ENCODE results near the gene LHB.

DNA sequence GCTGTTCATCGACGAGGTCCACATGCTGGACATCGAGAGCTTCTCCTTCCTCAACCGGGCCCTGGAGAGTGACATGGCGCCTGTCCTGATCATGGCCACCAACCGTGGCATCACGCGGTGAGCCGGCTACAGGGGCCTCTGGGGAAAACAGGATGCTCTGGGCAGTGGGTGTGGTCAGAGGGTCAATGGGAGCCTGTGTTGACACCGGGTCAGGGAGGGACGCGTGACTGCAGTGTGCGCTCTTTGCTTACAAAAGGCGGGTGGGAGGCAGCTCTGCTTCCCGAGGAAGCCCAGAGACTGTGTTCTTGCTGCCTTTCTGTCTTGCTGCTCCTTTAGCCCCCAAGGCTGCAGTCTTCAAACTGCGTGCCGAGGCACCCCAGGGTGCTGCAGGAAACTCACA lies 5.7 kb downstream of the LHB start:
- TF ChIP-seq, protein P1, sequence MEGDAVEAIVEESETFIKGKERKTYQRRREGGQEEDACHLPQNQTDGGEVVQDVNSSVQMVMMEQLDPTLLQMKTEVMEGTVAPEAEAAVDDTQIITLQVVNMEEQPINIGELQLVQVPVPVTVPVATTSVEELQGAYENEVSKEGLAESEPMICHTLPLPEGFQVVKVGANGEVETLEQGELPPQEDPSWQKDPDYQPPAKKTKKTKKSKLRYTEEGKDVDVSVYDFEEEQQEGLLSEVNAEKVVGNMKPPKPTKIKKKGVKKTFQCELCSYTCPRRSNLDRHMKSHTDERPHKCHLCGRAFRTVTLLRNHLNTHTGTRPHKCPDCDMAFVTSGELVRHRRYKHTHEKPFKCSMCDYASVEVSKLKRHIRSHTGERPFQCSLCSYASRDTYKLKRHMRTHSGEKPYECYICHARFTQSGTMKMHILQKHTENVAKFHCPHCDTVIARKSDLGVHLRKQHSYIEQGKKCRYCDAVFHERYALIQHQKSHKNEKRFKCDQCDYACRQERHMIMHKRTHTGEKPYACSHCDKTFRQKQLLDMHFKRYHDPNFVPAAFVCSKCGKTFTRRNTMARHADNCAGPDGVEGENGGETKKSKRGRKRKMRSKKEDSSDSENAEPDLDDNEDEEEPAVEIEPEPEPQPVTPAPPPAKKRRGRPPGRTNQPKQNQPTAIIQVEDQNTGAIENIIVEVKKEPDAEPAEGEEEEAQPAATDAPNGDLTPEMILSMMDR (IDR thresholded peaks at IDR 0.05) = no peak
- no peak for TF ChIP-seq POLR2A (IDR thresholded peaks at IDR 0.05)

All from testis (tissue), 2 donors.